Measurements from ENCODE around the gene SLC2A13.
"Not testable (repeated sequence)": the region's sequence is repeated elsewhere in the genome, so short reads cannot be mapped to it uniquely, and the experiment has no call there.

SLC2A13 gene

DNA sequence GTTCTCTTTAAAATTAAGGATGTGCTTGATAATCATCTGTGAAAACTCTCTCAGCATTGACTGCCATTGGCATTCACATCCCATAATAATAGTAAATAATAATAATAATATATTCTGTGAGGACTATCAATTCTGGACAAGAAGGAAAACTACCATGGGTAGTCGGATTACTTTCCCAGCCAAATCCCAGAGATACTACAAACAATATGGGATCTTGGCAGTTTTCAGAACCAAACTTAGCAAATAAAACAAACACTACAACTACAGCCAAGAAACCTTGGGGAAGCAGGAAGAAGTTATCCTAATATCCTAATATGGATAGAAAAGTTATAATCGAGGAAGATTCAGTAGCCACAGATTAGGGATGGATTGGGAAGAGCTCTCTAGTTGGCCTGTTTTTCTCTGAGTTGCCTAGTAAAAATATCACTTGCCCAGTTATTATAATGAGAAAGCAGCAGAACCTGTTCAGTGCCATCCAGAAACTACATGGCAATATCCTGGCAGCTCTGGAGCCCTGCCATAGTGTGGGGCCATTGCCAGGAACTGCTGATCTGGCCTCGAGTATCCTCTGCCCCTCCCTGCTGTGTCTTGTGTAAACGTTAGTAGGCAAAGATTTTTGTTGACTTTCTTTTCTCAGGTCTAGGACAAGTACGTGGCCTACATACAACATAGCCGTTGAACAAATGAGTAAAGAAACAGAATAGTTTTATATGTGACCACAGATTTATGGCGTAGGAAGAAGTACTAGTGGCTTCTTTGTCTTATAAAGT lies 193.5 kb downstream of the SLC2A13 start:
- no peak overlapping the region for H3K9ac ChIP-seq (ENCODE audit: low read depth, low read length)
- no peak overlapping the region for H3K4me3 ChIP-seq (ENCODE audit: low read depth, low read length)
- no peaks in the 10 kb centered on the region for H3K36me3 ChIP-seq (ENCODE audit: control insufficient read depth, insufficient read depth, low read length)
- H3K4me1 ChIP-seq (ENCODE audit: control insufficient read depth, insufficient read depth, low read length): no peaks in the 10 kb centered on the region
- H3K9me3 ChIP-seq (ENCODE audit: control insufficient read depth, insufficient read depth, low read length): no peaks in the 10 kb centered on the region
- H3K27me3 ChIP-seq (ENCODE audit: control insufficient read depth, insufficient read depth, low read length): no peaks in the 10 kb centered on the region

DNA sequence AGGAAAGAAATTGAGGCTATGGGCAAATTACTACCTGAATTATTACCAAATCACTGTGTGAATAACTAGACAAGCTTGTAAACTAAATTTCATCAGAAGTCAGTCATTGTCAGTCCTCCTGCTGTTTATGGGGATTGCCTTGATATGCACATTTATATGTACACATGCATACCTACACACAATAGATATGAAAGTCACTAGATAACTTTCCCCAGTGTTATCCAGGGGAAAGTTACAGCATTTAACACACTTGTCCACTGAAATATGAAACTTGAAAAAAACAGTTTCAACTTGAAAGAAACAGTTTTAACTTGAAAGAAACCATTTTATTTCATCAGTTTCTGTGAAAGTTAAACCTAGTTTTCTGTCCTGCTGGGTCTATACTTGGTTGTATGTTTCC lies 199.6 kb downstream of the SLC2A13 start:
- H3K36me3 ChIP-seq (ENCODE audit: control insufficient read depth, insufficient read depth, low read length): no peaks in the 10 kb centered on the region
- H3K4me3 ChIP-seq (ENCODE audit: low read depth, low read length): no peak overlapping the region
- no peaks in the 10 kb centered on the region for H3K9me3 ChIP-seq (ENCODE audit: control insufficient read depth, insufficient read depth, low read length)
- no peak overlapping the region for H3K9ac ChIP-seq (ENCODE audit: low read depth, low read length)
- no peaks in the 10 kb centered on the region for H3K4me1 ChIP-seq (ENCODE audit: control insufficient read depth, insufficient read depth, low read length)
- no peaks in the 10 kb centered on the region for H3K27me3 ChIP-seq (ENCODE audit: control insufficient read depth, insufficient read depth, low read length)

DNA sequence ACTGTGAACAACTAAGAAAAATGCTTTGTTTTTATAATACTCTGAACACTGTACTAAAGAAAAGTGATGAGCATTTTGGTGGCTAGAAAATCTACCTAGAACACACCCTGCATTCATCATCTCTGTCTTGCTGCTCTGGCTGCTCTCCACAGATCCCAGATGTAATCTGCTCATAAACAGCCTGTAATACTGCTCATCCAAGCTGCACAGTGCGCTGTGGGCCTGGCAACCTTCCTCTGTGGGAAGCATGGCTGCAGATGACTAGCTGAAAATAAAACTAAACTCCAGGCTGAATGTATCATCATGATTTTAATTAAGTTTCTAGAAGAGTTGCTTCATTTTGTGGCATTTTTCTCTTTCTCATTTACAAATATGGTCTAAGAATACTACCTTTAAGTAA lies 200.7 kb downstream of the SLC2A13 start:
- Histone ChIP-seq H3K4me3 (ENCODE audit: low read depth, low read length) (no peak overlapping the region), H3K4me1 (ENCODE audit: control insufficient read depth, insufficient read depth, low read length) (no peaks in the 10 kb centered on the region), H3K27me3 (ENCODE audit: control insufficient read depth, insufficient read depth, low read length) (no peaks in the 10 kb centered on the region), H3K36me3 (ENCODE audit: control insufficient read depth, insufficient read depth, low read length) (no peaks in the 10 kb centered on the region), H3K9me3 (ENCODE audit: control insufficient read depth, insufficient read depth, low read length) (no peaks in the 10 kb centered on the region), H3K9ac (ENCODE audit: low read depth, low read length) (no peak overlapping the region)

DNA sequence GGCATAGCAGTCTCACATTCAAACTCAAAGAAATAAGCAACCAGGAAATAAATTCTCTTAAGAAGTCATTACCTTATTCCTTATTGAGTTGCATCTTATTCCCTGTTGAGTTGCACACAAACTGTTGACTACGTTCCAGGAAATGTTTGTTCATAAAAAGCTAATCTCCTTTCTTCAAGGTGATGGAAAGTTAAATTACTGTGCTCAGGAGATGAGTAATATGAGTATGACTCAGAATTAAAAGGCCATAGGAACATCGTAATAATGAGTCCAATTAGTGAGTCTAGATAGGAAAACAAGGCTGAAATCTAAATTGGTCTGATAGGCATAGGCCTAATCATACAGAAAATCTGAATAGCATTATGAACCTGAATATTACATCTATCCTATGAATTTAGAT lies 203.1 kb downstream of the SLC2A13 start:
- H3K4me1 ChIP-seq (ENCODE audit: control insufficient read depth, insufficient read depth, low read length): no peaks in the 10 kb centered on the region
- H3K9ac ChIP-seq (ENCODE audit: low read depth, low read length): no peak overlapping the region

DNA sequence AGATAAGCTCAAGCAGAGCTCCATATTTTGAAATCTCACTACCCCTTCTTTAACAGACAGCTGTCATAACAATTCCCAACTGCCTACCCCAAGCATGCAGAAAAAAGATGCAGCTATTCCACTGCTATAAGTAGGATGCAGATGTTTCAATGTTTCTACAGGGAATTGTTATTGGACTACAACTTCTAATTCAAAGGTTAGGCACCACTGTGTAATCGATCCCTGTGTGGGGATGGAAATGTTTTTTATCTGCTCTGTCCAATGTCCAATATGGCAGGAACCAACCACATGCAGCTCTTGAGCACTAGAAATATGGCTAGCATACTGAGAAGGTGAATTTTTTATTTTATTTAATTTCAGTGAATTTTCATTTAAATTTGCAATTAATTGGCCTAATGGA lies 208.6 kb downstream of the SLC2A13 start:
- Histone ChIP-seq H3K4me1 (ENCODE audit: control insufficient read depth, insufficient read depth, low read length) (no peaks in the 10 kb centered on the region), H3K36me3 (ENCODE audit: control insufficient read depth, insufficient read depth, low read length) (no peaks in the 10 kb centered on the region), H3K9me3 (ENCODE audit: control insufficient read depth, insufficient read depth, low read length) (no peaks in the 10 kb centered on the region), H3K9ac (ENCODE audit: low read depth, low read length) (no peak overlapping the region), H3K4me3 (ENCODE audit: low read depth, low read length) (no peak overlapping the region), H3K27me3 (ENCODE audit: control insufficient read depth, insufficient read depth, low read length) (no peaks in the 10 kb centered on the region)

More for the DNA sequence above, 203.1 kb downstream of the SLC2A13 start:
- Histone ChIP-seq H3K9me3 (ENCODE audit: control insufficient read depth, insufficient read depth, low read length) (no peaks in the 10 kb centered on the region), H3K27me3 (ENCODE audit: control insufficient read depth, insufficient read depth, low read length) (no peaks in the 10 kb centered on the region), H3K4me3 (ENCODE audit: low read depth, low read length) (no peak overlapping the region), H3K36me3 (ENCODE audit: control insufficient read depth, insufficient read depth, low read length) (no peaks in the 10 kb centered on the region)

DNA sequence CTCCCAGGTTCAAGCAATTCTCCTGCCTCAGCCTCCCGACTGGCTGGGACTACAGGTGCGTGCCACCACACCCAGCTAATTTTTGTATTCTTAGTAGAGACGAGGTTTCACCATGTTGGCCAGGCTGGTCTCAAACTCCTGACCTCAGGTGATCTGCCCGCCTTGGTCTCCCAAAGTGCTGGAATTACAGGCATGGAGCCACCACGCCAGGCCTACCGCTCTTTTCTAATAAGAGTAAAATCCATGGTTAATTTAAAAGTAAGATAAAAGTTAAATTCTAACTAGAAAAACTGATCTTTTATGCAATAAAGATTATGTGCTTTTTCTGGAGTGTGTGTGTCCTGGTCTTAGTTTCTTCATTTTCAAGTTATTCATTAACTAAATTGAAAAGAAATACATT lies 212.5 kb downstream of the SLC2A13 start:
- H3K36me3 ChIP-seq (ENCODE audit: control insufficient read depth, insufficient read depth, low read length); H3K4me3 ChIP-seq (ENCODE audit: low read depth, low read length); H3K27me3 ChIP-seq (ENCODE audit: control insufficient read depth, insufficient read depth, low read length); H3K9ac ChIP-seq (ENCODE audit: low read depth, low read length); H3K4me1 ChIP-seq (ENCODE audit: control insufficient read depth, insufficient read depth, low read length); H3K9me3 ChIP-seq (ENCODE audit: control insufficient read depth, insufficient read depth, low read length): not testable (repeated sequence)

DNA sequence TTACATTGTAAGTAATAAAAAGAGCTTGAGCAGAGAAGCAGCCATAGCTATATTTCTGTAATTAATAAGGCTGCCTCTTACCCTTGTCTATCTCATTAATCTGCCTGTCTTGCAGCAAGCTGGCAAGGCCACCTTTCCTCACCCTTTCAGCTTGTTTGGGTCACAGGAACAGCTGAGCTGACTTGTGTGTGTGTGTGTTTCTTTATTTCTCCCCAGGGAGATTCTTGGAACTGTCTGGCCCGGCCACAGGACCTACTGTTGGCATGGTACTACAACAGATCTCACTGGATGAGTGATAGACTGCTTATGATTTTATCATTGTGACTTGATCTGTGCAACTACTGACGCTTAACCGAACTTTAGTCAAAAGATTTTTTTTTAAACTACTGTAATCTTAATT lies 213.7 kb downstream of the SLC2A13 start:
- Histone ChIP-seq H3K4me3 (ENCODE audit: low read depth, low read length) (no peak overlapping the region), H3K4me1 (ENCODE audit: control insufficient read depth, insufficient read depth, low read length) (no peaks in the 10 kb centered on the region), H3K27me3 (ENCODE audit: control insufficient read depth, insufficient read depth, low read length) (no peaks in the 10 kb centered on the region), H3K9me3 (ENCODE audit: control insufficient read depth, insufficient read depth, low read length) (no peaks in the 10 kb centered on the region), H3K9ac (ENCODE audit: low read depth, low read length) (no peak overlapping the region), H3K36me3 (ENCODE audit: control insufficient read depth, insufficient read depth, low read length) (no peaks in the 10 kb centered on the region)

DNA sequence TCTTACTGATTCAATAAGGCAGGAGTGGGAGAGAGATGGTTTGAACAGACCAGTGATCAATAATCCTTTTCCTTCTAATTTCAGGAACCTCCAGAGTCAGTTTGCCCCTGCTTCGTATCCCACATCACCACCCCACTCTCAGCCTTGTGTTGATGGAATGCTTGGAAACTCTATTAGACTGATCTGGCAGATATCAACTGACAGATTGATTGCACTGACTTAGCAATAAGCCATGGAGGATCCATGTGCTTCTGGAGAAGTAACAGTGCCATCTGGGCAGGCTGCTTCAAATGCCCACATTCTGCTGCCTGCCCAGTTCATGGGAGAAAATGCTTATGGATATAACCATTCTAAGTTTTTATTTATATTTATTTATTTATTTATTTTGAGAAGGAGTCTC lies 218.0 kb downstream of the SLC2A13 start:
- H3K9me3 ChIP-seq (ENCODE audit: control insufficient read depth, insufficient read depth, low read length): no peaks in the 10 kb centered on the region
- no peak overlapping the region for H3K9ac ChIP-seq (ENCODE audit: low read depth, low read length)
- no peaks in the 10 kb centered on the region for H3K27me3 ChIP-seq (ENCODE audit: control insufficient read depth, insufficient read depth, low read length)
- no peak overlapping the region for H3K4me3 ChIP-seq (ENCODE audit: low read depth, low read length)
- no peaks in the 10 kb centered on the region for H3K36me3 ChIP-seq (ENCODE audit: control insufficient read depth, insufficient read depth, low read length)
- no peaks in the 10 kb centered on the region for H3K4me1 ChIP-seq (ENCODE audit: control insufficient read depth, insufficient read depth, low read length)

DNA sequence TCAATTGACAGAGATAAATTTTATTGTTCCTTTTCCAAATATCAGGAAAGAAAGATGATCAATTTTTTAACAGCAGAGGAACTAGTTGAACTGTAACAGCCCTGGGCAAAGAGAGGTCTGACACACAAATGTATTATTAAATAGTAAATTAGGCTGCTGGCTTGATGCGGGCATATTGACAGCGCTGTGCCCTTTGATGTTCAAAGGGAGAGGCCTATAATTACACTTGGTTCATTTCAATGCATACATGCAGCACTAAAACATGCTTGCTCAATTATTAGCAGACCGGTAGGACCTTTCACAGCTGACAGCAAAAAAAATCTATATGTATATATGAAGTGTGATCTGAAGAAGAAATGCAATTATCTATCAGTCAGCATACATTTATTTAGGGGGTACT lies 219.8 kb downstream of the SLC2A13 start:
- no peaks in the 10 kb centered on the region for H3K27me3 ChIP-seq (ENCODE audit: control insufficient read depth, insufficient read depth, low read length)
- H3K4me3 ChIP-seq (ENCODE audit: low read depth, low read length): no peak overlapping the region
- no peak overlapping the region for H3K9ac ChIP-seq (ENCODE audit: low read depth, low read length)
- no peaks in the 10 kb centered on the region for H3K4me1 ChIP-seq (ENCODE audit: control insufficient read depth, insufficient read depth, low read length)
- no peaks in the 10 kb centered on the region for H3K9me3 ChIP-seq (ENCODE audit: control insufficient read depth, insufficient read depth, low read length)
- H3K36me3 ChIP-seq (ENCODE audit: control insufficient read depth, insufficient read depth, low read length): no peaks in the 10 kb centered on the region

DNA sequence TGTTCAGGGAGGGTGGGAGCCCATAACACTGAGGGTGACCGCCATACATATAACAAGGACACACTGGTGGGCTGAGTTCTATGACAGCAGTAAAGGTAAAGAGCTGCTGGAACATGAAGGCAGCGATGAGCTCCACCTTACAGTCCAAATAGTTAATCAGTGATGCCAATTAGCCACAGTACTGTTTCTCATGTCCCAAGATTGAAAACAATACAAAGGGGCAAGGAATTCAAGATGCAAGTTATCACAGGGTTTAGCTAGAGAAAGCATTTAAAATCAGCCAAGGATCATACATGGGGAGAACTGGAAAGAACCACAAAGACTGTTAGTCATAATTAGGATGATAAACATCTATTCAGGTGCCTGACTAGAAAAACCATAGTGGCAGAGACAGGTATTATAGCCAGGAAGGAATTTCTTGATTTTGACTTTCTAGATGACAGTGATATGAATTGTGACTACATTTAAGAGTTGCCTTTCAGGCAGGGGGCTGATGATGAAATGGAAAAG lies 221.2 kb downstream of the SLC2A13 start:
- no peak overlapping the region for H3K9ac ChIP-seq (ENCODE audit: low read depth, low read length)
- no peak overlapping the region for H3K4me3 ChIP-seq (ENCODE audit: low read depth, low read length)
- H3K9me3 ChIP-seq (ENCODE audit: control insufficient read depth, insufficient read depth, low read length): no peaks in the 10 kb centered on the region
- no peaks in the 10 kb centered on the region for H3K36me3 ChIP-seq (ENCODE audit: control insufficient read depth, insufficient read depth, low read length)
- H3K4me1 ChIP-seq (ENCODE audit: control insufficient read depth, insufficient read depth, low read length): no peaks in the 10 kb centered on the region
- H3K27me3 ChIP-seq (ENCODE audit: control insufficient read depth, insufficient read depth, low read length): no peaks in the 10 kb centered on the region

DNA sequence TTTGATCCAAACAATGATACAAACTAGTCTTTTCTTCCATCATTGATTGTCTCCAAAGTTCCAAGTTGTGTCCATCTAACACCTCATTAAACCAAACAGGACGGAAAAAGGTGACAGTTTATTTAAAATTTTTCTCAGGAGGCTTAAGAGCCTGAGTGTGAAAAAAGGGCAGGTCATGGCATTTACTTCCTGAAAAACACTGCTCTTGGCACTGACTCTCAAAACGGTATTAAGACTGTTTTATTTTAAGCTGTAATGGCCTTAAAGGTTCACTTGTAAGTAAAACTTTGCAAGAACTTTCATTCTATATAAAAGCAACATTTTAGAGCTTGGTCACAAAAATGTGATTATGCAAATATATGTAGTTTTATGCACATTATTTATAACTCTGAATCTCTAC lies 222.5 kb downstream of the SLC2A13 start:
- H3K36me3 ChIP-seq (ENCODE audit: control insufficient read depth, insufficient read depth, low read length): no peaks in the 10 kb centered on the region
- H3K9me3 ChIP-seq (ENCODE audit: control insufficient read depth, insufficient read depth, low read length): peaks cover 9% of the 10 kb centered on the region
- H3K9ac ChIP-seq (ENCODE audit: low read depth, low read length): no peak overlapping the region
- no peaks in the 10 kb centered on the region for H3K4me1 ChIP-seq (ENCODE audit: control insufficient read depth, insufficient read depth, low read length)
- H3K4me3 ChIP-seq (ENCODE audit: low read depth, low read length): no peak overlapping the region
- no peaks in the 10 kb centered on the region for H3K27me3 ChIP-seq (ENCODE audit: control insufficient read depth, insufficient read depth, low read length)

DNA sequence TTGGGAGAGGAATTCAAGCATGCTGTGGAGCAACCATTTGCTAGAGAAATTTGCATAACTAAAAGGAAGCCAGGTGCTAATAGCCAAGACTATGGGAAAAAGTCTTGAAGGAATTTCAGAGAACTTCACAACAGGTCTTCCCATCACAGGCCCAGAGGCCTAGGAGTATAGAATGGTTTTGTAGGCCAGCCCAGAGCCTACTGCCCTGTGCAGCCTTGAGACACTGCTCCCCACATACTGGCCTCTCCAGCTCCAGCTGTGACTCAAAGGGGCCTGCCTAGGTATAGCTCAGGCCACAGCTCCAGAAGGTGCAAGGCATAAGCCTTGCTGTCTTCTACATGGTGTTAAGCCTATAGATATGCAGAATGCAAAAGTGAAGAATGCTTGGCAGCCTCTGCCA lies 227.1 kb downstream of the SLC2A13 start:
- no peak overlapping the region for H3K9ac ChIP-seq (ENCODE audit: low read depth, low read length)
- no peak overlapping the region for H3K4me3 ChIP-seq (ENCODE audit: low read depth, low read length)
- H3K36me3 ChIP-seq (ENCODE audit: control insufficient read depth, insufficient read depth, low read length): no peaks in the 10 kb centered on the region
- H3K4me1 ChIP-seq (ENCODE audit: control insufficient read depth, insufficient read depth, low read length): no peaks in the 10 kb centered on the region
- peaks cover 9% of the 10 kb centered on the region for H3K9me3 ChIP-seq (ENCODE audit: control insufficient read depth, insufficient read depth, low read length)
- H3K27me3 ChIP-seq (ENCODE audit: control insufficient read depth, insufficient read depth, low read length): no peaks in the 10 kb centered on the region
